ENCODE data around the gene PPP1R16B.

PPP1R16B gene

GRCh38 chr20:38827770-38828281 is 22.3 kb downstream of the PPP1R16B start:
- DNase-seq (ENCODE audit: low read depth, low spot score) = no peak

- DNase-seq (ENCODE audit: low read depth, low spot score) = no peak
Measured at GRCh38 chr20:38828514-38829295, 23.2 kb downstream of the PPP1R16B start.

GRCh38 chr20:38829296-38829875 is 23.9 kb downstream of the PPP1R16B start:
- DNase-seq (ENCODE audit: low read depth, low spot score) = no peak

- DNase-seq (ENCODE audit: low read depth, low spot score) = no peak
Measured at GRCh38 chr20:38830356-38830755, 24.9 kb downstream of the PPP1R16B start.

GRCh38 chr20:38831049-38831691 is 25.7 kb downstream of the PPP1R16B start:
- DNase-seq (ENCODE audit: low read depth, low spot score) = no peak

- DNase-seq (ENCODE audit: low read depth, low spot score) = no peak
Measured at GRCh38 chr20:38831995-38832620, 26.6 kb downstream of the PPP1R16B start.

GRCh38 chr20:38833154-38833856 is 27.8 kb downstream of the PPP1R16B start:
- peak; percentile 26 for DNase-seq (ENCODE audit: low read depth, low spot score)

- DNase-seq (ENCODE audit: low read depth, low spot score) = no peak
Measured at GRCh38 chr20:38833857-38834164, 28.3 kb downstream of the PPP1R16B start.

GRCh38 chr20:38834868-38835267 is 29.4 kb downstream of the PPP1R16B start:
- no peak for DNase-seq (ENCODE audit: low read depth, low spot score)

- no peak for DNase-seq (ENCODE audit: low read depth, low spot score)
Measured at GRCh38 chr20:38835792-38836191, 30.3 kb downstream of the PPP1R16B start.

- no peak for DNase-seq (ENCODE audit: low read depth, low spot score)
Measured at GRCh38 chr20:38836991-38837390, 31.5 kb downstream of the PPP1R16B start.

GRCh38 chr20:38838326-38838725 is 32.8 kb downstream of the PPP1R16B start:
- DNase-seq (ENCODE audit: low read depth, low spot score) = no peak

- DNase-seq (ENCODE audit: low read depth, low spot score) = no peak
Measured at GRCh38 chr20:38839563-38839962, 34.1 kb downstream of the PPP1R16B start.

GRCh38 chr20:38840053-38840893 is 34.8 kb downstream of the PPP1R16B start:
- DNase-seq (ENCODE audit: low read depth, low spot score) = no peak

GRCh38 chr20:38840894-38841470 is 35.5 kb downstream of the PPP1R16B start:
- DNase-seq (ENCODE audit: low read depth, low spot score) = no peak

GRCh38 chr20:38841570-38841969 is 36.1 kb downstream of the PPP1R16B start:
- no peak for DNase-seq (ENCODE audit: low read depth, low spot score)

GRCh38 chr20:38842026-38842425 is 36.5 kb downstream of the PPP1R16B start:
- DNase-seq (ENCODE audit: low read depth, low spot score) = no peak

- DNase-seq (ENCODE audit: low read depth, low spot score) = no peak
Measured at GRCh38 chr20:38842558-38842981, 37.1 kb downstream of the PPP1R16B start.

GRCh38 chr20:38843346-38843745 is 37.8 kb downstream of the PPP1R16B start:
- no peak for DNase-seq (ENCODE audit: low read depth, low spot score)

- no peak for DNase-seq (ENCODE audit: low read depth, low spot score)
Measured at GRCh38 chr20:38844963-38845362, 39.5 kb downstream of the PPP1R16B start.
